Loucy (cell line): ENCODE measurements around the gene APOH.

Source experiments
- EZH2phosphoT487 ChIP-seq: fragments of 200-600 bp; IDR thresholded peaks from 2 replicates; pipeline ENCODE4 v1.6.1; 2018; ENCODE audit warnings: antibody characterized with exemption, mild to moderate bottlenecking, moderate library complexity, borderline replicate concordance
- TF ChIP-seq, protein P1 (sequence below): fragments of 200-600 bp; sonication (generic); conservative IDR thresholded peaks from 2 replicates; pipeline ENCODE4 v1.5.1; 2014; ENCODE audit warnings: mild to moderate bottlenecking, antibody characterized with exemption, low read length

DNA sequence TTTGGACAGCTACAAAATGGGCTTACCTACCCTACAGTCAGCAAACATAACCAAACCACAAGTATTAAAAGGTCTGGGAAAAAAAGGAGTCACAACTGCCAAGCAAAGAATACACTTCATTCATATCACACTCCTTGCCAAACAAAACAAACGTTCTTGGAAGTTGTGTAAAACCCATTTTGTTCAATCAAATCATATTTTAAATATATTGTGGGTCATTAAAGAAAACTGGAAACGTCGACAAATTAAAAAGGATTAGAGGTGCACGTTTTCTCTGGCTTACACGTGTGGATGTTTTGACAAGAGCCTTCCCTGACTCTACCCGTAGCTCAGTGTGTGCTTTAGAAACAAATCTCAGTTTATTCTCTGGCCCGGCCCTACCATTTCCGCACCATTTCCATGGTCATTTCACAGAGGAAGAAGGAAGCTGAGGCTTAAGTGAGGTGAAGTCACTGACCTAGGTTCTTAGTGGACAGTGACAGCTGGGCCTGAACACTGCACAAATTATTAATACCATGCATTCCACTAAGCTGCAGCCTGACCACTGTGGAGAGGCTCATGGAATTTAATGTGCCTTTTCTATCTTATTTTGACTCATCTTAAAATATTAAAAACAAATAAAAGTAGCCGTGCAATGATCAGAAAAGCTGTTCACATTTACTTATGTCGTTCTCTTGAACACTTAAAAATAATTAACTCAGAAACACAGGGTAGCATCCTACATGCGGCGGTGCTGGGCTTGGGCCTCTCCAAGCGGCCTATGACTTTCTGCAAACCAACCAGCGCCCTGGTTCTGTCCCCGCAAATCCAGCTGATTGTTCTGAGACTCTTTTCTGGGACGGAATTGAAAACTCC lies 38.2 kb downstream of the APOH start:
- TF ChIP-seq, protein P1, sequence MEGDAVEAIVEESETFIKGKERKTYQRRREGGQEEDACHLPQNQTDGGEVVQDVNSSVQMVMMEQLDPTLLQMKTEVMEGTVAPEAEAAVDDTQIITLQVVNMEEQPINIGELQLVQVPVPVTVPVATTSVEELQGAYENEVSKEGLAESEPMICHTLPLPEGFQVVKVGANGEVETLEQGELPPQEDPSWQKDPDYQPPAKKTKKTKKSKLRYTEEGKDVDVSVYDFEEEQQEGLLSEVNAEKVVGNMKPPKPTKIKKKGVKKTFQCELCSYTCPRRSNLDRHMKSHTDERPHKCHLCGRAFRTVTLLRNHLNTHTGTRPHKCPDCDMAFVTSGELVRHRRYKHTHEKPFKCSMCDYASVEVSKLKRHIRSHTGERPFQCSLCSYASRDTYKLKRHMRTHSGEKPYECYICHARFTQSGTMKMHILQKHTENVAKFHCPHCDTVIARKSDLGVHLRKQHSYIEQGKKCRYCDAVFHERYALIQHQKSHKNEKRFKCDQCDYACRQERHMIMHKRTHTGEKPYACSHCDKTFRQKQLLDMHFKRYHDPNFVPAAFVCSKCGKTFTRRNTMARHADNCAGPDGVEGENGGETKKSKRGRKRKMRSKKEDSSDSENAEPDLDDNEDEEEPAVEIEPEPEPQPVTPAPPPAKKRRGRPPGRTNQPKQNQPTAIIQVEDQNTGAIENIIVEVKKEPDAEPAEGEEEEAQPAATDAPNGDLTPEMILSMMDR = no peak
- TF ChIP-seq EZH2phosphoT487 = no peak
